ENCODE measurements around the gene PPDPF. TPM values are rescaled to one million over a fixed set of nuclear protein-coding genes. Genes with fewer than 3 reads are reported as not detected.

PPDPF gene
- polyA plus RNA-seq, 1 donor from 2014 or later, result 95.1 TPM

- TF ChIP-seq POLR2AphosphoS5 (IDR thresholded peaks at IDR 0.05) (no peak), CTCF (IDR thresholded peaks at IDR 0.05; ENCODE audit: poor library complexity, severe bottlenecking) (no peak), EP300 (conservative IDR thresholded peaks at IDR 0.05; ENCODE audit: poor library complexity, severe bottlenecking) (no peak), SMC3 (conservative IDR thresholded peaks at IDR 0.05; ENCODE audit: poor library complexity) (no peak), EZH2 (IDR thresholded peaks at IDR 0.05; ENCODE audit: borderline replicate concordance, insufficient read depth, low read length, poor library complexity, severe bottlenecking) (no peak), TAF1 (IDR thresholded peaks at IDR 0.05; ENCODE audit: low read depth) (no peak), MXI1 (conservative IDR thresholded peaks at IDR 0.05; ENCODE audit: poor library complexity, severe bottlenecking) (no peak), RAD21 (conservative IDR thresholded peaks at IDR 0.05) (no peak)
- TF ChIP-seq, protein P1, sequence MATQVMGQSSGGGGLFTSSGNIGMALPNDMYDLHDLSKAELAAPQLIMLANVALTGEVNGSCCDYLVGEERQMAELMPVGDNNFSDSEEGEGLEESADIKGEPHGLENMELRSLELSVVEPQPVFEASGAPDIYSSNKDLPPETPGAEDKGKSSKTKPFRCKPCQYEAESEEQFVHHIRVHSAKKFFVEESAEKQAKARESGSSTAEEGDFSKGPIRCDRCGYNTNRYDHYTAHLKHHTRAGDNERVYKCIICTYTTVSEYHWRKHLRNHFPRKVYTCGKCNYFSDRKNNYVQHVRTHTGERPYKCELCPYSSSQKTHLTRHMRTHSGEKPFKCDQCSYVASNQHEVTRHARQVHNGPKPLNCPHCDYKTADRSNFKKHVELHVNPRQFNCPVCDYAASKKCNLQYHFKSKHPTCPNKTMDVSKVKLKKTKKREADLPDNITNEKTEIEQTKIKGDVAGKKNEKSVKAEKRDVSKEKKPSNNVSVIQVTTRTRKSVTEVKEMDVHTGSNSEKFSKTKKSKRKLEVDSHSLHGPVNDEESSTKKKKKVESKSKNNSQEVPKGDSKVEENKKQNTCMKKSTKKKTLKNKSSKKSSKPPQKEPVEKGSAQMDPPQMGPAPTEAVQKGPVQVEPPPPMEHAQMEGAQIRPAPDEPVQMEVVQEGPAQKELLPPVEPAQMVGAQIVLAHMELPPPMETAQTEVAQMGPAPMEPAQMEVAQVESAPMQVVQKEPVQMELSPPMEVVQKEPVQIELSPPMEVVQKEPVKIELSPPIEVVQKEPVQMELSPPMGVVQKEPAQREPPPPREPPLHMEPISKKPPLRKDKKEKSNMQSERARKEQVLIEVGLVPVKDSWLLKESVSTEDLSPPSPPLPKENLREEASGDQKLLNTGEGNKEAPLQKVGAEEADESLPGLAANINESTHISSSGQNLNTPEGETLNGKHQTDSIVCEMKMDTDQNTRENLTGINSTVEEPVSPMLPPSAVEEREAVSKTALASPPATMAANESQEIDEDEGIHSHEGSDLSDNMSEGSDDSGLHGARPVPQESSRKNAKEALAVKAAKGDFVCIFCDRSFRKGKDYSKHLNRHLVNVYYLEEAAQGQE (IDR thresholded peaks at IDR 0.05; ENCODE audit: borderline replicate concordance), result no peak
- H3K9me3 ChIP-seq (ENCODE audit: low read length), result no peaks in the 10 kb centered on the region
- H3K4me2 ChIP-seq (ENCODE audit: low read length), result no peak within 1 kb of the TSS
- H3K79me2 ChIP-seq (replicated peaks; ENCODE audit: insufficient read depth, low read length), result no peaks in the 10 kb centered on the region
- no peak within 1 kb of the TSS for H2AFZ ChIP-seq (ENCODE audit: low read depth, low read length)
- no peak within 1 kb of the TSS for H3K4me3 ChIP-seq (ENCODE audit: low read length)
- no peaks in the 10 kb centered on the region for H3K36me3 ChIP-seq (ENCODE audit: insufficient read depth, low read length)
- no peak within 1 kb of the TSS for H3K9ac ChIP-seq (ENCODE audit: low read length)
- no peaks in the 10 kb centered on the region for H4K20me1 ChIP-seq (ENCODE audit: insufficient read depth)
- no peak within 1 kb of the TSS for H3K27ac ChIP-seq (ENCODE audit: low read length)
- H3K27me3 ChIP-seq (ENCODE audit: insufficient read depth, low read depth, low read length), result no peaks in the 10 kb centered on the region
- H3K9me2 ChIP-seq (ENCODE audit: insufficient read depth, low read length), result no peaks in the 10 kb centered on the region
- no peaks in the 10 kb centered on the region for H3F3A ChIP-seq (ENCODE audit: insufficient read depth, low read length, poor library complexity, severe bottlenecking)
These were observed 27.3 kb downstream of the PPDPF start, which contains the start of gene SRMS for GRCh38 chr20:63547725-63548480. TSS of gene SRMS (minus strand) at chr20:63547749. CDS start at chr20:63547463, 286 bp downstream.

DNA sequence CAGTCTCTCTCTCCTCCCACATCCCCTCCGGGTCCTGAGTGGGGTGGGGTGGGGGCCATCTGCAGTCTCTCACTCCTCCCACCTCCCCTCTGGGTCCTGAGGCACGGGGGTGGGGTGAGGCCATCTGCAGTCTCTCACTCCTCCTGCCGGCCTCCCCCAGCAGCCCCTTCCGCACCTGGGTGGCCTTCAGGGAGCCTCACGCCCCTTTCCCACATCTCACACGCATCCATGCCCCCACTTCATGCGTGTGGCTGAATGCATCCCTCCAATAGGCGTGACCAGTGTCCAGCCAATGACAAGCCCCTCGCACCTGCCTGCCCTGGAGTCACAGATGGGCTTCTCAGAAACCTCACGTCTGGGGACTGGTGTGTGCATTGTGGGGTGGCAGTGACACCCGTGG lies 28.0 kb downstream of the PPDPF start:
- no peaks in the 10 kb centered on the region for H3K79me2 ChIP-seq (replicated peaks; ENCODE audit: insufficient read depth, low read length)
- no peak overlapping the region for H3K4me3 ChIP-seq (ENCODE audit: low read length)
- H3F3A ChIP-seq (ENCODE audit: insufficient read depth, low read length, poor library complexity, severe bottlenecking), result no peaks in the 10 kb centered on the region
- no peaks in the 10 kb centered on the region for H3K36me3 ChIP-seq (ENCODE audit: insufficient read depth, low read length)
- H3K27me3 ChIP-seq (ENCODE audit: insufficient read depth, low read depth, low read length), result no peaks in the 10 kb centered on the region
- no peak overlapping the region for H3K27ac ChIP-seq (ENCODE audit: low read length)
- TF ChIP-seq, protein P1 (IDR thresholded peaks at IDR 0.05; ENCODE audit: borderline replicate concordance), result no peak
- no peaks in the 10 kb centered on the region for H3K9me2 ChIP-seq (ENCODE audit: insufficient read depth, low read length)
- H2AFZ ChIP-seq (ENCODE audit: low read depth, low read length), result no peak overlapping the region
- H3K9me3 ChIP-seq (ENCODE audit: low read length), result no peaks in the 10 kb centered on the region
- no peaks in the 10 kb centered on the region for H4K20me1 ChIP-seq (ENCODE audit: insufficient read depth)
- H3K4me2 ChIP-seq (ENCODE audit: low read length), result no peak overlapping the region
- no peak overlapping the region for H3K9ac ChIP-seq (ENCODE audit: low read length)
